Thyroid gland (tissue), 4 donors: ENCODE data around the gene IFT57. TPM values are rescaled to one million over a fixed set of nuclear protein-coding genes. Genes with fewer than 3 reads are reported as not detected.

ENCODE experiments used
- DNase-seq, 2 donors: peaks; one replicate each; pipeline ENCODE4 v3.0.0-alpha.2; 2019
- H3K27ac ChIP-seq, 3 donors: fragments of 200-600 bp; sonication (generic); 1 replicate in 2 of 3; 2 replicates in 1 of 3; pipeline ENCODE4 v1.5.1; 2016 to 2019; ENCODE audit warnings: mild to moderate bottlenecking in 1 of 3, moderate library complexity in 1 of 3
- H3K27me3 ChIP-seq: fragments of 200-600 bp; sonication (generic); one replicate; pipeline ENCODE4 v1.5.1; 2019
- H3K36me3 ChIP-seq, 2 donors: fragments of 200-600 bp; sonication (generic); one replicate each; pipeline ENCODE4 v1.5.1; 2016 to 2019
- H3K4me1 ChIP-seq, 2 donors: fragments of 200-600 bp; sonication (generic); one replicate each; pipeline ENCODE4 v1.5.1; 2017 to 2019
- H3K4me3 ChIP-seq, 3 donors: fragments of 200-600 bp; sonication (generic); replicated peaks in 1 of 3; 1 replicate in 2 of 3; 2 replicates in 1 of 3; pipeline ENCODE4 v1.5.1; 2016; ENCODE audit warnings: mild to moderate bottlenecking in 1 of 3
- H3K9me3 ChIP-seq: fragments of 200-600 bp; sonication (generic); one replicate; pipeline ENCODE4 v1.5.1; 2017
- POLR2A ChIP-seq, 2 donors: fragments of 450-650 bp; IDR thresholded peaks; one replicate each; pipeline ENCODE4 v1.6.1; 2017; ENCODE audit warnings: antibody characterized with exemption in 2 of 2, mild to moderate bottlenecking in 2 of 2, moderate library complexity in 1 of 2
- WGBS, 2 donors: methylation state at CpG; one replicate each; pipeline ENCODE4 v1.1.5; 2017; 5-methylcytosine and 5-hydroxymethylcytosine counted together
- intact Hi-C: fragments of 100-400 bp; cut with DNase I; formaldehyde crosslinking; loops from one replicate; pipeline ENCODE4 v1.15.1; 2023
- total RNA-seq, 4 donors: library from RNA; depleted of rRNA; stranded (reverse); fragments of >200 nt; gene quantifications; one replicate each; pipeline ENCODE4 v1.2.3, GENCODE V29; 2016
- TF ChIP-seq, protein P1 (sequence below), 6 experiments: fragments of 200-600 bp in 3 of 6; fragments of 450-650 bp in 3 of 6; sonication (generic) in 3 of 6; IDR thresholded peaks; one replicate each; pipeline ENCODE4 v1.5.1; 2016 to 2019; ENCODE audit warnings: antibody characterized with exemption in 6 of 6, mild to moderate bottlenecking in 2 of 6, inconsistent platforms in 1 of 6, moderate library complexity in 1 of 6

IFT57 gene
- total RNA-seq, 4 donors from 2014 or later = 80.1 to 139 (median 87.4) TPM

GRCh38 chr3:108200024-108200423 is 22.2 kb downstream of the IFT57 start:
- Histone ChIP-seq H3K27ac (no peak overlapping the region), H3K27me3 (no peaks in the 10 kb centered on the region), H3K36me3 (no peaks in the 10 kb centered on the region), H3K4me3 (no peak overlapping the region), H3K9me3 (no peaks in the 10 kb centered on the region), H3K4me1 (no peaks in the 10 kb centered on the region)
- TF ChIP-seq POLR2A (IDR thresholded peaks at IDR 0.05) = no peak
- TF ChIP-seq, protein P1, sequence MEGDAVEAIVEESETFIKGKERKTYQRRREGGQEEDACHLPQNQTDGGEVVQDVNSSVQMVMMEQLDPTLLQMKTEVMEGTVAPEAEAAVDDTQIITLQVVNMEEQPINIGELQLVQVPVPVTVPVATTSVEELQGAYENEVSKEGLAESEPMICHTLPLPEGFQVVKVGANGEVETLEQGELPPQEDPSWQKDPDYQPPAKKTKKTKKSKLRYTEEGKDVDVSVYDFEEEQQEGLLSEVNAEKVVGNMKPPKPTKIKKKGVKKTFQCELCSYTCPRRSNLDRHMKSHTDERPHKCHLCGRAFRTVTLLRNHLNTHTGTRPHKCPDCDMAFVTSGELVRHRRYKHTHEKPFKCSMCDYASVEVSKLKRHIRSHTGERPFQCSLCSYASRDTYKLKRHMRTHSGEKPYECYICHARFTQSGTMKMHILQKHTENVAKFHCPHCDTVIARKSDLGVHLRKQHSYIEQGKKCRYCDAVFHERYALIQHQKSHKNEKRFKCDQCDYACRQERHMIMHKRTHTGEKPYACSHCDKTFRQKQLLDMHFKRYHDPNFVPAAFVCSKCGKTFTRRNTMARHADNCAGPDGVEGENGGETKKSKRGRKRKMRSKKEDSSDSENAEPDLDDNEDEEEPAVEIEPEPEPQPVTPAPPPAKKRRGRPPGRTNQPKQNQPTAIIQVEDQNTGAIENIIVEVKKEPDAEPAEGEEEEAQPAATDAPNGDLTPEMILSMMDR (IDR thresholded peaks at IDR 0.05) = no peak
- no peak for DNase-seq
- 97 to 99% methylated on average over 2 of the region's 2 CpGs for WGBS, 2 donors
- intact Hi-C loops = no loop called here

GRCh38 chr3:108191394-108191793 is 30.8 kb downstream of the IFT57 start:
- Histone ChIP-seq H3K4me3 (no peak overlapping the region), H3K27me3 (no peaks in the 10 kb centered on the region), H3K9me3 (no peaks in the 10 kb centered on the region), H3K36me3 (peaks cover 16 to 17% of the 10 kb centered on the region in 2 donors), H3K27ac (no peak overlapping the region), H3K4me1 (no peaks in the 10 kb centered on the region)
- no peak for DNase-seq
- intact Hi-C loops = no loop called here
- WGBS, 2 donors = 97 to 98% methylated on average over 4 of the region's 4 CpGs
- TF ChIP-seq POLR2A (IDR thresholded peaks at IDR 0.05) = no peak
- TF ChIP-seq, protein P1 (IDR thresholded peaks at IDR 0.05) = no peak

- intact Hi-C loops = no loop called here
- Histone ChIP-seq H3K27me3 (no peaks in the 10 kb centered on the region), H3K9me3 (no peaks in the 10 kb centered on the region), H3K4me1 (no peaks in the 10 kb centered on the region), H3K4me3 (no peak overlapping the region), H3K27ac (no peak overlapping the region), H3K36me3 (peaks cover 16 to 17% of the 10 kb centered on the region in 2 donors)
- DNase-seq = no peak
- TF ChIP-seq, protein P1 (IDR thresholded peaks at IDR 0.05) = no peak
- no peak for TF ChIP-seq POLR2A (IDR thresholded peaks at IDR 0.05)
- 85 to 94% methylated on average over 3 of the region's 3 CpGs for WGBS, 2 donors
These were observed 31.9 kb downstream of the IFT57 start for GRCh38 chr3:108190346-108190745.

DNA sequence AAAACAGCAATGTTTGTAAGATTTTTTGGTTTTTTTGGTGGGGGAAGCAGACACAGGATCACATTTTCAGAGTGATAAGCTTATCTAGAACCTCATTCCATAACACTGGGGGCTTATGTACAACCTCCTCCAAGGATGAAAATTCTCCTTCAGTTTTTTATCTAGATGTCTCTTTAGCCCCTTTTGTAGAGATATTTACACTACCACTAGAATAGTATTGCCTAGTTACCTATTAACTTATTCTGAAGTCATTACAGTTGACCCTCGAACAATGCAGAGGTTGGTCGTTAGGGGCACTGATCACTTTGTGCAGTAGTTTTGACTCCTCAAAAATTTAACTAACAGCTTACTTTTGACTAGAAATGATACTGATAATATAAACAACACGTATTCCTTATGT is 32.8 kb downstream of the IFT57 start:
- H3K27me3 ChIP-seq = no peaks in the 10 kb centered on the region
- H3K36me3 ChIP-seq = peaks cover 16 to 23% of the 10 kb centered on the region in 2 donors
- H3K9me3 ChIP-seq = no peaks in the 10 kb centered on the region
- no peak for DNase-seq
- no peak overlapping the region for H3K27ac ChIP-seq
- no peak overlapping the region for H3K4me3 ChIP-seq
- 91 to 92% methylated on average over 3 of the region's 3 CpGs for WGBS, 2 donors
- H3K4me1 ChIP-seq = no peaks in the 10 kb centered on the region
- intact Hi-C loops = no loop called here
- no peak for TF ChIP-seq POLR2A (IDR thresholded peaks at IDR 0.05)
- TF ChIP-seq, protein P1 (IDR thresholded peaks at IDR 0.05) = no peak

DNA sequence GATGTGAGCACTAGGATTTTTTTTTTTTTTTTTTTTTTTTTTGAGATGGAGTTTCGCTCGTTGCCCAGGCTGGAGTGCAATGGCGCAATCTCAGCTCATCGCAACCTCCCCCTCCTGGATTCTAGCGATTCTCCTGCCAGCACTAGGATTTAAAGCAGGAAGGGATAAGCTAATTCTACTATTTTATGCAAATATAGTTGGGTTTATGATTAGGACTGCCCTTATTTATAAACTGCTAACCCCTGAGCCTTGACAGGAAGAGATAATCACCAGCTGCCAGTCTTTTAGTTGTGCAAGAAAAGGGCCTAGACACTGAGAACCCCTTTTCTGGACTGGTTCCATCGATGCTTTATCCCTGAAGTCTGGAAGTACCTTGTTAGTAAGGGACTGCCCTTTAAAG is 36.7 kb downstream of the IFT57 start:
- no peak overlapping the region for H3K27ac ChIP-seq
- no peaks in the 10 kb centered on the region for H3K27me3 ChIP-seq
- H3K4me1 ChIP-seq = peaks cover 0 to 3% of the 10 kb centered on the region in 2 donors
- 97% methylated on average over 6 of the region's 6 CpGs for WGBS, 2 donors
- intact Hi-C loops = no loop called here
- no peak overlapping the region for H3K4me3 ChIP-seq
- H3K9me3 ChIP-seq = no peaks in the 10 kb centered on the region
- DNase-seq = no peak
- TF ChIP-seq, protein P1 (IDR thresholded peaks at IDR 0.05) = no peak
- peaks cover 8 to 15% of the 10 kb centered on the region in 2 donors for H3K36me3 ChIP-seq
